GM12873 (cell line): ENCODE data around the gene PPP1R3D.

Source experiments
- TF ChIP-seq, protein P1 (sequence below): IDR thresholded peaks from 2 replicates; pipeline ENCODE4 v1.5.1; 2012; ENCODE audit warnings: low read depth, mild to moderate bottlenecking, moderate library complexity, low read length, control low read depth; ENCODE audit not compliant: insufficient read depth; ENCODE audit errors: missing control alignments

PPP1R3D gene

DNA sequence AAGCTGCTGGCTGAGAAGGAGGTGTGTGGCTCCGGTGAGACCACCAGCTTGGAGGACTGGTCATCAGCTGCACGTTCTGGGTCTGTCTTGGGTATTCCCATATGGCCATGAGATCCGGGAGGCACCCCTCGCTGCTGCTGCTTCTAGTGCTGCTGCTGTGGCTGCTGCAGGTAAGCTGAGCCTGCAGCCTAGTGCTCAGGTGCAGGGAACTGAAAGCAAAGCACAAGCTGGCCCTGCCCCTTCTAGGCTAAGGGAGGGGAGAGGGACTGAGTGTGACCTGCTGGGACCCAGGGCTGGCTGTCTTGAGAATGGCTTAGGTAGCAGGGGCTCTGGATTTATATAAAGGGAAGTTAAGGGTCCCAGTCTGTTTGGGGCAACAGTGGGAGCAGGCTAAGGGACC is 18.5 kb upstream of the PPP1R3D start:
- TF ChIP-seq, protein P1, sequence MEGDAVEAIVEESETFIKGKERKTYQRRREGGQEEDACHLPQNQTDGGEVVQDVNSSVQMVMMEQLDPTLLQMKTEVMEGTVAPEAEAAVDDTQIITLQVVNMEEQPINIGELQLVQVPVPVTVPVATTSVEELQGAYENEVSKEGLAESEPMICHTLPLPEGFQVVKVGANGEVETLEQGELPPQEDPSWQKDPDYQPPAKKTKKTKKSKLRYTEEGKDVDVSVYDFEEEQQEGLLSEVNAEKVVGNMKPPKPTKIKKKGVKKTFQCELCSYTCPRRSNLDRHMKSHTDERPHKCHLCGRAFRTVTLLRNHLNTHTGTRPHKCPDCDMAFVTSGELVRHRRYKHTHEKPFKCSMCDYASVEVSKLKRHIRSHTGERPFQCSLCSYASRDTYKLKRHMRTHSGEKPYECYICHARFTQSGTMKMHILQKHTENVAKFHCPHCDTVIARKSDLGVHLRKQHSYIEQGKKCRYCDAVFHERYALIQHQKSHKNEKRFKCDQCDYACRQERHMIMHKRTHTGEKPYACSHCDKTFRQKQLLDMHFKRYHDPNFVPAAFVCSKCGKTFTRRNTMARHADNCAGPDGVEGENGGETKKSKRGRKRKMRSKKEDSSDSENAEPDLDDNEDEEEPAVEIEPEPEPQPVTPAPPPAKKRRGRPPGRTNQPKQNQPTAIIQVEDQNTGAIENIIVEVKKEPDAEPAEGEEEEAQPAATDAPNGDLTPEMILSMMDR: no peak

DNA sequence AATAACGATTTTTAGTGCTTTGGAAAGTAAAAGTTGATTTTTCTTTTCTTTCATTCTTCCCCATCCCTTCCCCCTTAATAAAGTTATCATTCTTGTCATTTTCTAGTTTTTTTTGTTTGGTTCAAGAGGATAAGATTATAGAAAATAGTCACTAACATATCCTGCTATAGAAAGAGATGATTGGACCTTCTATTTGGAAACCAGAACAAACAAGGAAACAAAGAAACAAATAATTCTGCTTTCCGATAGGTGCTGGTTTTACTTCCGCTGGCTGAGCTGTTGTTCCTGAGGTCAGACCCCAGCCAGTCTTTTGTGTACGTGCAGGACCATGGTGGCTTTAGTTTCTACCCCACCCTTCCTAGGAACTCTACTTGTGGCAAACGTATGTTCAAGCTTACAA is 18.0 kb upstream of the PPP1R3D start, which contains the start of gene CDH26:
TSS of gene CDH26 (plus strand) at position 301 of the 400 bp plus-strand sequence. CDS start 304 bp downstream, outside the sequence.
- TF ChIP-seq, protein P1: no peak

DNA sequence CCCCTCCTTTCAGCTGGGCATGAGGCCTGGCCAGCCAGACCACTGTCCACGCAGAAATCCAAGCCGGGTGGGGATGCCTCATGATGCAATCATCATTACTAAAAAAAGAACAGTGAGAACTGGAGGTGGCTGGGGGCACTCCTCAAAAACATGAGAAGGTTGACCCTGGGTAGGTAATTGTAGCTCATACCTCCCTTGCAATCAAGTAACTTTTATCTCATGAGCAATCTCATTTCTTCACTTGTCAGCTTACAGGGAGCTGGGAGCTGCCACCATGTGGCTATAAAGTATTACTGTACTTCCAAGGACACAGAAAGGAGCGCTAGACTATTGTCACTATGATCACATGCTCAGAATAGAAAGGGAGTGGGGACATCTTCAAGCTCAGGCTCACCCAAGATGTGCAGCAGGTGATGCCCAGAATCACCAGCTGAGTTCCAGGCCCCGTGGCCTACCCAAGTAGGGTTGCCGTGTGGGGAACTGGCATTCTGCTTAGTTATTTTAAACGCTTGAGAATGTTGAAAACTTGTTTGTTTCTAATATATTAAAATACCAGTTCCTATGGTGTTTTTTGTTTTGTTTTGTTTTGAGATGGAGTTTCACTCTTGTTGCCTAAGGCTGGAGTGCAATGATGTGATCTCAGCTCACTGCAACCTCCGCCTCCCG is 15.2 kb upstream of the PPP1R3D start:
- TF ChIP-seq, protein P1: peak; percentile 35

DNA sequence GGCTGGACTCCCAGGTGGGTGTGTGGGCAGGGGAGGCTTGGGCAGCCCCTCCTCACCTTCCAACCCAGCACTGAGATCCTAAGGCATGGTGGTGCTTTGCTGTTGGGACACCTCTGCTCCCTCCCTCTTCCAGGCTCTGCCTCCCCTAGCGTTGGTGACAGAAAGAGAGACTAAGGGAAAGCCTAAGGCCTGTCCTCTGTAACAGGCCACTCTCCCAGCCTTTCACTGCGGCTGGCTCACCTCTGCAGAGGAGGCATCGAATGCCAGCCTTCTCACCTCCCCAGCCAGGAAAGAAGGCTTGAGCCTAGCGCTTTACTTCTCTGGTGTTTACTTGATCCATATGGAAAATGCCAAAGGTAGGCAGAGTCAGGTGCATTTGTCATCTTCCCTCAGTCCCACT is 14.6 kb upstream of the PPP1R3D start:
- TF ChIP-seq, protein P1: no peak

DNA sequence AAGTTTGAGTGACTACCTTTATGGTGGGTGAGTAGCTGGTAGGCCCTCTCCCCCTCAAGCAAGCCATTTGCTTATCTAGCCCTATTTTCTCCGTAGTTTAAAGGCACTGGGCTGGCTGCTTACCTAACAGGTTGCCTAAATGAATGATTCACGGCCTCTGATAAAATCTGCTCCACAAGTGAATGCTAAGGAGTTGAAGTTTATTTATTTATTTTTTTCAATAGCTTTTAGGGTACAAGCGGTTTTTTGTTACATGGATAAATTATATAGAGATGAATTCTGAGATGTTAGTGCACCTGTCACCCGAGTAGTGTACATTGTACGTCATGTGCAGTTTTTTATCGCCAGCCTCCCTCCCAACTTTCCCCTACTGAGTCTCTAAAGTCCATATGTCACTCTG is 9.8 kb upstream of the PPP1R3D start:
- TF ChIP-seq, protein P1: no peak

DNA sequence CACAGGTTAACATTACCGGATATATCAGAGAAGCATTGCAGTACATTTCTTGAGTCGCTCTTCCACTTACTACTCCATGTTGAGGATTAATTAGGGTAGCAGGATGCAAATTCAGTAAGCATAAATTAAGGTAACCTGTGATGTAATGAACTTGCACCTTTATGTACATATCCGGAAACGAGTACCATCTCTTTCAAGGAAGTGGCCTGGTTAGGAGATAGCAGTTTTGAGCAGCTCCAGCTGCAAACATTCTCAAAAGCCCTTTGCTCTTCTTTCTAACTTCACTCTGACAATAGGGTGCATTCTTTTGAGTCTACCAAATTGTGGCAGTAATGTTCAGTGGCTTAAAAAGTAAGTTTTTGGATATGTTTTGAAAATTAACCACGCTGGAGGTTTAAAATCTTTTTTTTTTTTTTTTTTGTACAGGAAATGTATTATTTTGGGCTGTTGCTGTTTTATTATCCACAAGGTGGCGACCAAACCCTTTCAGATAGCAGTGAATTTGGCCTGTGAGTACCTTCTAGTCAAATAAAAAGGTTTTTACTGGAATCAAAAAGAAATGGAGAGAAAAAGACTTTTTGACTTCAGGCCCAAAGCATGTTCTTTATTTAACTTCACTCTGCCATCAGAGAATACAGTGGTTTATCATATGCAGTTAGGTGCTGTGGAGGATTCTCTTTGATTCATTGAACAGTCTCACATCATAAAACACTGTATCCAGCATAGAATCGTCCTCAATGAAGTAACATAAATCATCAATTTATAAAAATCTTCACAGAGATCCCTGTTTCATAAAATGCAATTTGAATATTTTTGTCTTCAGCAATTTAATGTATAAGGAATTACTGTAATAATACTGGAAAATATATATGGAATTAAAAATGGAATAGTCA is 9.0 kb upstream of the PPP1R3D start:
- TF ChIP-seq, protein P1: peak; percentile 56

DNA sequence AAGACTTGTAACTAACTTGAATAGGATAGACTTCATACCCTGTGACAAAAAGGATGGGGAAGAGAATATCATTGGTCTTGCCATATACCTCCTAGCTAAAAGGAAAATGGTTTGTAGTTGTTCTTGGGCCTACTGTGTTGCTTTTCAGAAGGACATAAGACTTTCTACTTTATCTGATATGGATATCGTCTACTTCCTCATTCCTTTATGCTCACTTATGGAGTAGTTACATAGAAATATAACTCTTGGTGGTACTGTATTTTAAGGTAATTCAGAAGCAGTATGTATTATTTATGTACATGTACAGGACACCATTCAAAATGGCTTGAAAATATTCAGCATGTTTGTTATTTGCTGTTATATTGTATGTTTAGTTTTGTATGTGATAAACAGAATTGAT is 8.1 kb upstream of the PPP1R3D start:
- TF ChIP-seq, protein P1: no peak
